Pulmonary artery endothelial cell (primary cell): ENCODE measurements around the gene BCL11A. TPM values are rescaled to one million over a fixed set of nuclear protein-coding genes. Genes with fewer than 3 reads are reported as not detected.

Source experiments
- DNase-seq: peaks from one replicate; pipeline ENCODE4 v3.0.0-alpha.2; 2011; ENCODE audit warnings: low read depth, low spot score
- total RNA-seq: library from RNA; depleted of rRNA; stranded (reverse); fragments of >200 nt; gene quantifications from 2 replicates; pipeline ENCODE4 v1.2.3, GENCODE V29; 2014

BCL11A gene
- total RNA-seq, 1 donor from 2014 or later: 0.07 TPM

GRCh38 chr2:60509066-60509465 is 44.4 kb downstream of the BCL11A start:
- no peak for DNase-seq

GRCh38 chr2:60508339-60508917 is 45.0 kb downstream of the BCL11A start:
- no peak for DNase-seq

- no peak for DNase-seq
These were observed 46.1 kb downstream of the BCL11A start for GRCh38 chr2:60507211-60507965.

GRCh38 chr2:60505880-60506260 is 47.6 kb downstream of the BCL11A start:
- DNase-seq: no peak

- no peak for DNase-seq
These were observed 48.1 kb downstream of the BCL11A start for GRCh38 chr2:60505240-60505879.

GRCh38 chr2:60504049-60504448 is 49.4 kb downstream of the BCL11A start:
- DNase-seq: no peak

- no peak for DNase-seq
These were observed 51.3 kb downstream of the BCL11A start for GRCh38 chr2:60502144-60502543.

- DNase-seq: no peak
These were observed 52.6 kb downstream of the BCL11A start for GRCh38 chr2:60500861-60501260.

- no peak for DNase-seq
These were observed 53.7 kb downstream of the BCL11A start for GRCh38 chr2:60499651-60500265.

GRCh38 chr2:60498816-60499429 is 54.5 kb downstream of the BCL11A start:
- DNase-seq: no peak

GRCh38 chr2:60498127-60498815 is 55.2 kb downstream of the BCL11A start:
- DNase-seq: no peak

- DNase-seq: no peak
These were observed 56.0 kb downstream of the BCL11A start for GRCh38 chr2:60497500-60497899.

GRCh38 chr2:60496956-60497355 is 56.5 kb downstream of the BCL11A start:
- no peak for DNase-seq

- DNase-seq: no peak
These were observed 57.0 kb downstream of the BCL11A start for GRCh38 chr2:60496475-60496874.

- DNase-seq: no peak
These were observed 58.3 kb downstream of the BCL11A start for GRCh38 chr2:60495041-60495625.

- no peak for DNase-seq
These were observed 59.6 kb downstream of the BCL11A start for GRCh38 chr2:60493804-60494387.

GRCh38 chr2:60492548-60492947 is 60.9 kb downstream of the BCL11A start:
- DNase-seq: no peak

GRCh38 chr2:60490848-60491247 is 62.6 kb downstream of the BCL11A start:
- DNase-seq: no peak

- no peak for DNase-seq
These were observed 63.0 kb downstream of the BCL11A start for GRCh38 chr2:60490441-60490840.

- DNase-seq: no peak
These were observed 64.2 kb downstream of the BCL11A start for GRCh38 chr2:60489289-60489688.

GRCh38 chr2:60488291-60488690 is 65.2 kb downstream of the BCL11A start:
- no peak for DNase-seq
